Kidney glomerular epithelial cell (primary cell): ENCODE measurements around the gene SCIMP.
"Not testable (repeated sequence)": the region's sequence is repeated elsewhere in the genome, so short reads cannot be mapped to it uniquely, and the experiment has no call there.

Source experiments
- DNase-seq: peaks from one replicate; lab custom pipeline; 2025; lab: John Stamatoyannopoulos, UW

SCIMP gene

DNA sequence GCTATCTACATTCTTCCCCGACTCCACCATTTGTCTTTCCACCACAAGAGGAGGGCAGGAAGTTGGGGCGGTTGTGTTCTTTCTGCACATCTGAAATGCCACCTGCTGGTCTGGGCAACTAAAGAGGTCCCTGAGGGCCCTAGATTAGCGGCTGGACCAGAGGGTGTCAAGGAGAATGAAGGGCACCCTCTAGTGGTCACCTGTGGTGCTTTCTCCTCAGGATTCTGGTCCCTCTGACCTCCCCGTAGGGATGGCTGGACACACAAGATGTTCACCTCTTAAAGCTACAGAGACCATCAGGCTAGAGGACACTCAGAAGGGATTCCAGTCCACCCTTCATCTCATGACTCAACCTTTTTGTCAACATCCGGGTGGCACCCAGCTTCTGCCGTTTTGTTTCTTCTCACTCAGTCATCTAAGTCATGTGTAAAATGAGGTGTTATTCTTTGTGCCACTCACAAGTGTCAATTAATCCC is 2.9 kb upstream of the SCIMP start:
- no peak for DNase-seq

DNA sequence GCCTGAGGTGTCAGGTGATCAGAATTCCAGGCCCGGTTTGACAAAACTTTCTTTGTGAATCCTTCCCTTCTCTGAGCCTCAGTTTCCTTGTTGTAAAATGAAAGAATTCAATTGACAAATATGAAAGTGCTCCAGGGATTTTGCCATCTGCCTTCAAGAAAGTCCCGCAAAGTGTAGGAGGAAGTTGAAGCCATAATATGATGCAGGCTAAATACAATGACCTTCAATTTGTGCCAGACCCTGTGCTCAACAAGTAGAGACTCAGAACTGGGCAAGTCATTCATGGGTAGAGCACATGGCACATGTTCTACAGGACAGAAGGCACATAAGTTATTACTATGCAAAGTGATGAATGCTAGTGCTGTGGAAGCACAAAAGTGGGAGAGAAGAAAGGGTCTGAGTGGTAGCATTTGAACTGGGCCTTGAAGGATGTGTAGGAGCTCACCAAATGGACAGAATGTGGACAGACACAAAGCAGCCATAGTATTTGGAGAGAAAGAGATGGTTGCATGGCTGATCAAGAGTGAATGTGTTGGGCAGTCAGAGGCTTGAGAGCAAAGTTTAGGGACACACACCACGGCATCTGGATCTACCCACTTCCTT is 2.4 kb upstream of the SCIMP start:
- DNase-seq, result no peak

DNA sequence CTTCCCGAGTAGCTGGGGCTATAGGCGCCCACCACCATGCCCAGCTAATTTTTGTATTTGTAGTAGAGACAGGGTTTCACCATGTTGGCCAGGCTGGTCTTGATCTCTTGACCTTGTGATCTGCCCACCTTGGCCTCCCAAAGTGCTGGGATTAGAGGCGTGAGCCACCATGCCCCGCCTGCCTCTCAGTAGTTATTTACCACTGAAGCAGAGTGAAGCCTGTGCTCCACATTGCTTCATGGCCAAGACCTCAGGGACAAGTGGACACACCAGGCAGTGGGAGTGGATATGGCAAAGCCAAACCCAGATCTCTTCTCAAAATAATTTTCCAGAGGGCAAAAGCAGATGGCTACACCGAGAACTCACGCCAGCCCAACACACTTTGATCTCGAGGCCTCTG is 1.2 kb downstream of the SCIMP start:
- not testable (repeated sequence) for DNase-seq

DNA sequence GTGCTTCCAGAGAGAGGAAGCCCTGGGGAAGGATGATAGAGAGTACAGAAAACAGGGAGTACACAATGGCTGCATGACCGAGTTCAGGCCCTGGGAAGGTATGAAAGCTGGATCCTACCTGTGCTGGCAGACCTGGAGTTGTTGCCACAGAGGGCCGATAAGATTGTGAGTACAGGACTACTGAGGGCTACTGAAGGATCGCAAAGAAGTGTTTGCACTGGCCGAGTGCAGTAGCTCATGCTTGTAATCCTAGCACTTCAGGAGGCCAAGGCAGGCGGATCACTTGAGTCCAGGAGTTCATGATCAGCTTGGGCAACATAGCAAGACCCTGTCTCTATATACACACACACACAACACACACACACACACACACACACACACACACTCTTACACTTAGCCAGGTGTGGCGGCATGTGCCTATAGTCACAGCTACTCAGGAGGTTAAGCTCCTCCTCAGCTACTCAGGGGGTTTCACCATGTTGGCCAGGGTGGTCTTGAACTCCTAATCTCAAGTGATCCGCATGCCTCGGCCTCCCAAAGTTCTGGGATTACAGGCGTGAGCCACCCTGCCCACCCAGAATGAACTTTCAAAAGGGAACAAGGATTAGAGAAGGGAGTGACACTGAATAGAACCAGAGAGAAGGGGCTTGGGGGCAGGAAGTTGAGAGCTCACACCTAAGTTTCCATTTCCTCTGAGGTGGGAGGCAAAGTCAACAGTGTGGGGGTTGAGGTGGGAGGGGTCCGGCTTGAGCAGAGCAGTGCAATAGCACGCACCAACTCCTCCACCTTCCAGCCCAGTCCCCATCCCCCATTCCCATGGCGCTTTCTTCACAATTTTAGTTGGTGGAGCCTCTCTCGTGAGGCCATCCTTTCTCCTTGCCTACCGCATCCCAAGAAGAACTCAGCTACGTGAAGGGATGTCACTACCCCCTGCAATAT is 7.5 kb downstream of the SCIMP start:
- no peak for DNase-seq

DNA sequence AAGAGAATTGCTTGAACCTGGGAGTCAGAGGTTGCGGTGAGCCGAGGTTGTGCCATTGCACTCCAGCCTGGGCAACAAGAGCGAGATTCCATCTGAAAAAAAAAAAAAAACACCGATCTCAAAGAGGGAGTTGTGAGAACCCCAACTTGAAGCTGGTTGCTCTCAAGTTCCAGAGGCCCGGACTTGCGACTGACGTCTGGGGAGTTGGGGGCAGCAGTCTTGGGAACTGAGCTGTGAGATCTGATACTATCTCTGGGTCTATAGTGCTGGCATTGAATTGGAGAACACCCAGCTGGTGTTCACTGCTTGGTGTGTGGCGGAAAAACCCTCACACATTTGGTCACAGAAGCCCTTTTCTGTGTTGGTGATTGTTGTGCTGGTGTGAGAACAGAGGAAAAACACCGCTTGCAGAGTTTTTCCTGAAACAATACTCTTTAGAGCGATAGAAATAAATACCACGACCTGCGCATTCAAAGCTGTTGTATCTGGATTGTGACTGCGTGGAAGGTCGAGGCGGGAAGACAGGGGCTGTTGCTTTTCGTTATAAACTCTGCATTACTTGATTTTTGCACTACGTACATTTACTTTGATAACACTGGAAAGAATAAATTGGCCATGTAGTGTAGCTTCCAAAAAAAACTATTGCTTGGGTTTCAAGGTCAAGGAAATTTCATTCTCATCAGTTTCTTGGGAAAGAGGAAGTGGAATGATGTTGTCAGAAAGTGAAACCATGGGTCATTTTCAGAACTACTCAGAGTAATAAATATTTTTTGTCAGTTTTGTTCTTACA is 8.8 kb downstream of the SCIMP start:
- no peak for DNase-seq

DNA sequence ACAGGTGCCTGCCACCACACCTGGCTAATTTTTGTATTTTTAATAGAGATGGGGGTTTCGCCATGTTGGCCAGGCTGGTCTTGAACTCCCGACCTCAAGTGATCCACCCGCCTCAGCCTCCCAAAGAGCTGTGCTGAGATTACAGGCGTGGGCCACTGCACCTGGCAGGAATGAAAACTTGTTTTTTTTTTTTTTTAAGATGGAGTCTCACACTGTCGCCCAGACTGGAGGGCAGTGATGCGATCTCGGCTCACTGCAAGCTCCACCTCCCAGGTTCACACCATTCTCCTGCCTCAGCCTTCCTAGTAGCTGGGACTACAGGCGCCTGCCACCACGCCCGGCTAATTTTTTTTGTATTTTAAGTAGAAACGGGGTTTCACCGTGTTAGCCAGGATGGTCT is 12.7 kb downstream of the SCIMP start:
- not testable (repeated sequence) for DNase-seq

DNA sequence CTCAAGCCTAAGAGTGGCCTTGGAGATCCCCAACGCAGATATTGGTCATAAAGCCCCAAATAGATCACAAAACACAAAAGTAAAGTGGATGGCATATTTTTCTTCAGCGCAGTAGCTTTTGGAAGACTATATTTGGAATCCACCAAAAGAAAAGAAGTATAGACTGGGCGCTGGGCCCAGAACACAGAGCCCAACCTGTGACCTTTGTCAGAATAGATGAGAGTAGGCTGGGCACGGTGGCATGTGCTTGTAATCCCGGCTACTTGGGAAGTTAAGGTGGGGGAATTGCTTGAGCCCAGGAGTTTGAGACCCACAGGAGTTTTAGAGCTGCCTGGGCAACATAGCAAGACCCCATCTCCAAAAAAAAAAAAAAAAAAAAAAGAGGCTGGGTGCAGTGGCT is 14.6 kb downstream of the SCIMP start:
- DNase-seq, result no peak

DNA sequence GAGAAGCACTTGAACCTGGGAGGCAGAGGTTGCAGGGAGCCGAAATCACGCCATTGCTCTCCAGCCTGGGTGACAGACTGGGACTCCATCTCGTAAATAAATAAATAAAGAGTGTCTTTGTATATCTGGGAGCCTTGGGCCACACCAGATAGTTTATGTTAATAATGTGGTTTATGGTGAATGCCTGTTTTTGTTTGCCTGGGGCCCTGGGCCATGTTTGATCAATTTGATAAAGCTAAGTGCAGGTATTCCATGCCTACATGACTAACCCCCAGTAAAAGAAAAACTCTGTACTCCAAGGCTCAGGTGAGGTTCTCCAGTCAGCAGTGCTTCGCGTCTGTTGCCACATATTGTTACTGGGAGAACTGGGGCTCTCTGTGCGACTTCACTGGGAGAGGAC is 15.1 kb downstream of the SCIMP start:
- DNase-seq, result no peak

DNA sequence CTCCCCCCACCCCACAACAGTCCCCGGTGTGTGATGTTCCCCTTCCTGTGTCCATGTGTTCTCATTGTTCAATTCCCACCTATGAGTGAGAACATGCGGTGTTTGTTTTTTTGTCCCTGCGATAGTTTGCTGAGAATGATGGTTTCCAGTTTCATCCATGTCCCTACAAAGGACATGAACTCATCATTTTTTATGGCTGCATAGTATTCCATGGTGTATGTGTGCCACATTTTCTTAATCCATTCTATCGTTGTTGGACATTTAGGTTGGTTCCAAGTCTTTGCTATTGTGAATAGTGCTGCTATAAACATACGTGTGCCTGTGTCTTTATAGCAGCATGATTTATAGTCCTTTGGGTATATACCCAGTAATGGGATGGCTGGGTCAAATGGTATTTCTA is 17.1 kb downstream of the SCIMP start:
- DNase-seq, result not testable (repeated sequence)

DNA sequence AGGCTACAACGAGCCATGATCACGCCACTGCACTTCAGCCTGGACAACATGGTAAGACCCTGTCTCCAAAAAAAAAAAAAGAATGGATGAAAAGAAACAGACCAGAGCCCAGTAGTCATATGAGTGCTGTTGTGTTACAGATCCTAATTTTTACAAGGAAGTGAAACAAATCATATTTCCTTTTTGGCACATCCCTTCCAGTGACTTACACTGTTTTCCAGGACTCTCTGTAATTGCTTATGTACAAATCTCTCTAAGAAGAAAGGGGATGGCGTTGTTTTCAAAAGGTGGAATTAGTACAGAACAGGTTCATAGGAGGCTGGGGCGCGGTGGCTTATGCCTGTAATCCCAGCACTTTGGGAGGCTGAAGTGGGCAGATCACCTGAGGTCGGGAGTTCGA is 23.2 kb downstream of the SCIMP start:
- no peak for DNase-seq

DNA sequence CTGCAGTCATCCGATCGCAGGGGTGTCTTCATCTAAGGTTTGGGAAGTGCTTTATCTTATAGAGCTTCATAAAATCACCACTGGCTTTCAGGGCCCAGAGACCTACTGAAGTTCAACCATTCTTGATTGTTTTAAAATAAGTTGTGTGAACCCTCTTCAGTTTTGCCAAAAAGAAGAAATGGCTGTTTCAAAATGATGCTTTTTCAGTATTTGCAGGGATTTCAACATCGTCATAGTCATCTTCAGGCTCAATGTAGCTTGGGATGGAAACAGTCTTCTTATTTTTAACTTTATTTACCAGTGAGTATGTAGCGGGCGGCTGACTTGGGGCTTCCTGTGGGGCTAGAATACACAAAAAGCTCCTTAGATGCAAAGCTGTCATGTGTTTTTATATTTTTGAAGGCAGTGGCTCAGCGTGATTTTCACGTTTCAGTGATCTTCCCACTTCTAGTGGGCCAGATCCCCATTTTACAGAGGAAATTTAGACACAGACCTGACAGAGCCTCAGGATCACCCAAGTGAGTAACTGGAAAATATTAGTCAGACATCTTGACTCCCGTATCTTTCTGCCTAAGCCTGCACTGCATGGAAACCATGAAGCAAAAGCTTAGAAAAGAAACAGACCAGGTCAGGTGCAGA is 23.9 kb downstream of the SCIMP start:
- no peak for DNase-seq

DNA sequence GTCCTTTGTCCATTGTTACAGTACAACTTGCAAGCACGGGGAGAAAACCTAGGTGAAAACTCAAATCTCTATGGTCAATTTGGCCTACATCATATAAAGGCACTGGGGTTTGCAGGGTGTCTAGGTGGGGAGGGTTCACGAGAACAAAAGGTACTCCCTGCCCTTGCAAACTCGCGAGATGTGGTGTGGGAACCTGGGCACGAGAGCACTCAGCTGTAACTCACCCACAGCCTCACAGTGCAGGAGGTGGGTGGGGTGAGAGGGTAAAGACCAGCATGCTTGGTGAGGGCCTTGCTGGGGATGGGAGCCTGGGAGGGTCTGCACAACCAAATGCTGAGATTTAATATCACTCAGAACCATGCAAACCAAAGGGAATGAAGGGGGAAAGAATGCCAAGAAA is 24.6 kb downstream of the SCIMP start:
- no peak for DNase-seq

DNA sequence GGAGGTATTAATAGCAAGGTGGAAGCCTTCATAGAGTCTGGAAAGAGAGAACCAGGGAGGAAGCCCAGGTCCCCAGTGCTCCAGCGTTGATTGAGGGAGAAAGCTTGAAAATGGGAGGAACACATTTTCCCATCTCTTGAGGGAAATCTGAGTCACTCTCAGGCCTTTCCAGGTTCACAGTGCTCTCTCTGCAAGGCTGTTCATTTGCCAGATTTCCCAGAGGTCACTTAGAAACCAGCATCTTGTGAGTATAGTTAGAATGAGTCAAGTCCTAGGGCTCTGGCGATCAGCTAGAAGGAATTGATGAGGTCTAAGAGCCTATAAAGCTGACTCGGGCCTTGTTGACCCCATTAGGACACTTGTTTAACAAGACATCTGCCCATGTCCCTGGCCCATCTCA is 25.3 kb downstream of the SCIMP start:
- no peak for DNase-seq

DNA sequence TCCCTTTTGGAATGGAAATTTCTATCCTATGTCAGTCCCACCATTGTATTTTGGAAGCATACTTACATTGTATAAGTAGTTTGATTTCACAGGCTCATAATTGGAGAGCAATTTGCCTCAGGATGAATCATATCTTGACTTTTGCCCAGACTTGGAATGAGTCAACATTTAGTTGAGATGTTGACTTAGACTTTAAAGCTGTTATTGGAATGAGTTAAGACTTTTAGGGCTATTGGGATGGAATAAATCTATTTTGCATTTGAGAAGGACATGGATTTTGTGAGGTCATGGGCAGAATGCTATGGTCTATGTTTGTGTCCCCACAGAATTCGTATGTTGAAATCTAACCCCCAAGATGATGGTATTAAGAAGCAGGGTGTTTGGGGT is 30.8 kb downstream of the SCIMP start:
- DNase-seq, result no peak

DNA sequence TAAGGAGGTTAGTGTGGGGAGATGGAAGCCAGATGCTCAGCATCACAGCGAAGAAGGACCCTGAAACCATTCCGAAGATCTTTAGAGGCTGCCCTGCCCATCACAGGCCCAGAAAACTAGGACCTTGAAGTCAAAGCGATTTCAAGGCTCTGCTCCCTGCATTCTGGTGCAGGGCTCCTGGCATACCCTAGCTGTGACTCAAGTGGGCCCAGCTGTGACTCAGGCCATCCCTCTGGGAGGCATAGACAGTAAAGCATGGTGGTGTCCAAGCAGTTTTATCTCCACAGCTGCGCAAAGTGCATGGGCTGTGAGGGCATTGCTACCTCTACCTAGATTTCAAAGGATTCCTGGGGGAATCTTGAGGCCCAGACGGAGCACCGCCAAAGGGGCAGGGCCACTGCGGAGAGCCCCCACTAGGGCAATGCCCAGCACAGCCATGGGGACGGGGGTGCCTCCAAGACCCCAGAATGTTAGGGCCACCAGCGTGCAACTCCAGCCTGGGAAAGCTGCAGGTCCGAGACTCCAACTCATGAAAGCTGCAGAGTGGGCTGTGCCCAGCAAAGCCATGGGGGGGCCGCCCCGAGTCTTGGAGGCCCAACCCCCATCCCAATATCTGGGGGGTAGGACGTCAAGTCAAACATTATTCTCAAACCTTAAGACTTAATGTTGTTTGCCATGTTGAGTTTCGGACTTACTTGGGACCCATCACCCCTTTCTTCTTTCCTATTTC is 31.3 kb downstream of the SCIMP start:
- no peak for DNase-seq

DNA sequence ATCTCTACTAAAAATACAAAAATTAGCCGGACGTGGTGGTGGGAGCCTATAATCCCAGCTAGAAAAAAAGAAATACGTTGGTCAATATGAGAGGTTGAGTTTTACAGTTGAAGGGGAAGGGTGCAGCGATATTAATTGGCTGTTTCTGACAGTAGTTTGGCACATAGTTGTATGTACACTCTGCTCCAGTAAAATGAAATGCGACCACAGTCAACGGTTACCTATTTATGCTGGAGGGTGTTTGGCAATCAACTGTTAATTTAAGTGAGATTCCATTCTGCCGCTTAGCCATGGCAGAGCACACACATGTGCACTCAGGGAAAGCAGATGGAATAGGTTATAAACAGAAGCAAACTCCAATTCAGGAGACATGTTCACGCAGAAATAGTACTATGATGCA is 33.6 kb downstream of the SCIMP start:
- no peak for DNase-seq

DNA sequence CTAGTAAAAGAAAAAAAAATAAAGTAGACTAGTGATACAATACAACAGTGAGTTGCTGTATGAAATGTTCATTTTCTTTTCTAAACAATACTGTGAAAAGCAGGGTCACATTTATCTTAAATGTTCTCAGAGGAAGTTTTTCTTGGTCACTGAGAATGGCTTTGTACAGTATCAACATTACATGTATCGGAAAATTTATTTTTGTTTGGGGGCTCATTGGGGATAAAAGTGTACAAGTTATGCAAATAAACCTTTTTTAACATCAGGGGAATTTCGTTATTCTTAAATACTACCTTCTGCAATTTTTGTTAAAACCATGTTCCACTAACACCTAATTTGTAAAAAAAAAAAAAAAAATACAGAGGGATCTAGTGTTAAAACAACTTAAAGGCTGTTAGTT is 34.3 kb downstream of the SCIMP start:
- no peak for DNase-seq

DNA sequence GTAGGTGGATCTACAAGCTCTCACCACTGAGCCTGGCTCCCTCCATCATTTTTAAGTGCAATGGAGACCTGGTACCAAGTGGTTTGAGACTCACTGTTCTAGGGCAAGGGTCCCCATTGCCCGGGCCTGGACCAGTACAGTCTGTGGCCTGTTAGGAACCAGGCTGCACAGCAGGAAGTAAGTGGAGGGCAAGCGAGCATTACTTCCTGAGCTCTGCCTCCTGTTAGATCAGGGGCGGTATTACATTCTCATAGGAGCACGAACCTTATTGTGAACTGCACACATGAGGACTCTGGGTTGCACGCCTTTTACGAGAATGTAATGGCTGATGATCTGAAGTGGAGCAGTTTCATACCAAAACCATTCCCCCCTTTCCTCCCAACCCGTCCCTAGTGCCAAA is 36.2 kb downstream of the SCIMP start:
- no peak for DNase-seq

DNA sequence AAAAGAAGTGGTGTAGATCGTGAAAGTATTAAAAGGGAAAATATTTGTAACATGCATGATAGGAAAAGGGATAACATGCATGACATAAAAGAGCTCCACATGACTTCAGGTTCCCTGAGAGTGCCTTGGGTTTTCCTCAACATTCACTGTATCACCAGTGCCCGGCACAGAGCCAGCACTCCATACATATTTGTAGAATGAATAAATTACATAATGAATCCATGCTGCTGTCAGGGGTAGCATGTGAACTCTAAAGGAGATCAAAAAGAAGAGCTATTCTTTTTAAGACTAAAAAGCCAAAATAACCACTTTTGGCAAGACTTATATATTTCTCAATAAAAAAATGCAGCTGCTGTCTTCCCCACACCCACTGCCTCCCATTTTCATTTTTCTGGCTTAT is 40.3 kb downstream of the SCIMP start:
- DNase-seq, result no peak

DNA sequence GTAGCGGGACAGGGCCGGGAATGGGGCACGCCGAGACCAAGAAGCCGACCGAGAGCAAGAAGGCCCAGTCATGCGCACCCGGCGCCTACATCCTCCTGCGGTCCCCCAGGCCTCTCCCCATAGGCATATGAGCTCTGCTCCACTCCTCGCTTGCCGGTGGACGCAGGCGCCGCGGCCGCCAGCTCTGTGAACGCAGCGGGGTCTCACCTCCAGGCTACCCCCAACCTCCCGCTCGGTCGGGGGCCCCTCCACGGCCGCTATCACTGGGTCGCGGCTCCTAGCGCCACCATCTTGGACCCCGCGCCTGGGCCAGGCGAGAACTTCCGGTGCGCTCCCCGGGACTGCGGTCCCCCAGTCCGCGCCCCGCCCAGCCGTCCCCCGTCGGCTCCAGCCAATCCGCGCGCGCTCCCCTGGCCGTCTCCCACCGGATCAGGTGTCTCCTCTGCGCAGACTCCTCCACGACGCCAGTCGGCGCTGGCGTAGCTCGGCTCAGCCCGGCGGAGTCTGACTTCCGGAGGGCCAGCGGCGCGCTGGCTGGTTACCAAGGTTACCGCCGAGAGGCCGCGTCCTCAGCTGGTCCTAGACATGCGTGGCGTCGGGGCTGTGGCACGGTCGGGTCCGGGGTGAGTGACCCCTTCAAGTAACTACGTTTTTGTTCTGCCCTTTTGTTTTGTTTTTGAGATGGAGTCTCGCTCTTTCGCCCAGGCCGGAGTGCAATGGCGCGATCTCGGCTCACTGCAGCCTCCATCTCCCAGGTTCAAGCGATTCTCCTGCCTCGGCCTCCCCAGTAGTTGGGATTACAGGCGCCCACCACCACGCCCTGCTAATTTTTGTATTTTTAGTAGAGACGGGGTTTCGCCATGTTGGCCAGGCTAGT is 42.9 kb downstream of the SCIMP start, which contains the start of gene ZNF594:
Gene ZNF594 (minus strand): TSS at position 328 of the 877 bp plus-strand sequence. CDS start 7,612 bp downstream, outside the sequence.
- DNase-seq, result peak; percentile 93
